HEK293T (cell line): Measurements from ENCODE around the gene LZIC.

ENCODE experiments used
- BHLHE40 ChIP-seq: fragments of 450-650 bp; IDR thresholded peaks from 2 replicates; pipeline ENCODE4 v1.6.1; 2016; ENCODE audit warnings: mild to moderate bottlenecking, moderate library complexity, borderline replicate concordance
- SP1 ChIP-seq: fragments of 450-650 bp; IDR thresholded peaks from 2 replicates; pipeline ENCODE4 v1.6.1; 2017

GRCh38 chr1:9905010-9905409 is 38.2 kb downstream of the LZIC start:
- TF ChIP-seq BHLHE40 (no peak), SP1 (no peak)
